Spleen (tissue), 11 donors: ENCODE data around the gene TFRC. TPM values are rescaled to one million over a fixed set of nuclear protein-coding genes. Genes with fewer than 3 reads are reported as not detected.
"Not testable (repeated sequence)": the region's sequence is repeated elsewhere in the genome, so short reads cannot be mapped to it uniquely, and the experiment has no call there.

ENCODE experiments used
- DNase-seq: peaks from one replicate; pipeline ENCODE4 v3.0.0-alpha.2; 2020
- H3K27ac ChIP-seq, 8 donors: fragments of 200-600 bp; sonication (generic) in 7 of 8; 1 replicate in 4 of 8; 2 replicates in 4 of 8; pipeline versions ENCODE4 v1.5.0 to v1.8.0; 2016 to 2021; ENCODE audit warnings: inconsistent platforms in 4 of 8, mild to moderate bottlenecking in 4 of 8, moderate library complexity in 1 of 8
- H3K27me3 ChIP-seq, 7 donors: fragments of 200-600 bp; sonication (generic) in 6 of 7; replicated peaks in 1 of 7; 1 replicate in 4 of 7; 2 replicates in 3 of 7; pipeline versions ENCODE4 v1.5.0 to v1.8.0; 2016 to 2021; ENCODE audit warnings: inconsistent platforms in 3 of 7, mild to moderate bottlenecking in 1 of 7
- H3K36me3 ChIP-seq, 6 donors: fragments of 200-600 bp; sonication (generic) in 5 of 6; 1 replicate in 4 of 6; 2 replicates in 2 of 6; pipeline versions ENCODE4 v1.5.0 to v1.8.0; 2016 to 2021; ENCODE audit warnings: inconsistent platforms in 2 of 6
- H3K4me1 ChIP-seq, 6 donors: fragments of 200-600 bp; sonication (generic) in 5 of 6; 1 replicate in 3 of 6; 2 replicates in 3 of 6; pipeline versions ENCODE4 v1.5.0 to v1.8.0; 2016 to 2021; ENCODE audit warnings: inconsistent platforms in 3 of 6
- H3K4me3 ChIP-seq, 8 donors: fragments of 200-600 bp; sonication (generic) in 7 of 8; 1 replicate in 4 of 8; 2 replicates in 4 of 8; pipeline versions ENCODE4 v1.5.0 to v1.8.0; 2016 to 2021; ENCODE audit warnings: inconsistent platforms in 4 of 8, mild to moderate bottlenecking in 4 of 8, moderate library complexity in 2 of 8
- H3K9me3 ChIP-seq, 8 donors: fragments of 200-600 bp; sonication (generic) in 7 of 8; 1 replicate in 4 of 8; 2 replicates in 4 of 8; pipeline versions ENCODE4 v1.5.0 to v1.8.0; 2016 to 2021; ENCODE audit warnings: inconsistent platforms in 4 of 8
- CTCF ChIP-seq, 11 experiments: fragments of 200-600 bp in 7 of 11; fragments of 450-650 bp in 4 of 11; sonication (generic) in 4 of 11; IDR thresholded peaks in 8 of 11; conservative IDR thresholded peaks in 3 of 11; 1 replicate in 7 of 11; 2 replicates in 4 of 11; pipeline versions ENCODE4 v1.4.0 to v1.8.0; 2016 to 2021; ENCODE audit warnings: antibody characterized with exemption in 11 of 11, inconsistent platforms in 4 of 11, mild to moderate bottlenecking in 1 of 11
- POLR2A ChIP-seq, 3 donors: fragments of 450-650 bp; IDR thresholded peaks; one replicate each; pipeline ENCODE4 v1.5.1; 2017; ENCODE audit warnings: antibody characterized with exemption in 3 of 3, mild to moderate bottlenecking in 1 of 3
- POLR2AphosphoS5 ChIP-seq, 3 donors: sonication (generic); formaldehyde crosslinking; IDR thresholded peaks; one replicate each; pipeline ENCODE4 v1.5.1; 2017; ENCODE audit warnings: antibody characterized with exemption in 3 of 3
- WGBS, 5 donors: extraction: QIAGEN DNeasy Blood & Tissue Kit in 3 of 5; methylation state at CpG; one replicate each; pipeline versions ENCODE4 v1.1.5 to v1.1.7; 2013 to 2018; 5-methylcytosine and 5-hydroxymethylcytosine counted together
- intact Hi-C: fragments of 100-400 bp; cut with DNase I; formaldehyde crosslinking; loops from one replicate; pipeline ENCODE4 v1.15.0; 2023; ENCODE audit warnings: low total_unique reads
- polyA plus RNA-seq, 3 donors: library from polyadenylated mRNA; stranded (reverse); fragments of 200-250 nt; gene quantifications; one replicate each; pipeline ENCODE4 v1.2.1, GENCODE V29; 2013
- total RNA-seq, 7 donors: library from RNA; depleted of rRNA in 3 of 7; stranded (reverse); fragments of >200 nt in 3 of 7; fragmentation: NEBNext Ultra II Directional in 4 of 7; extraction: Animal tissue kit (Norgen Biotek cat#: 25700) in 4 of 7; gene quantifications; one replicate each; pipeline versions ENCODE4 v1.1.0 to v1.2.1, GENCODE V29; 2016 to 2021
- donor health status: healthy with polysubstance abuse.
- donor health status: DM: no; HTN: no; CAD: no; lungs with moderate emphysema.
- donor health status: DM: no; HTN: no; CAD: no.
- donor health status: Bipolar disorder and iron deficiency.
- donor health status: healthy.
- donor health status: DM: no; HTN: no; CAD: no.
- donor health status: DM: yes; HTN: yes; CAD: no.

Gene TFRC
- total and polyA plus RNA-seq, 10 donors: 13.2 to 104 (median 58.6) TPM

DNA sequence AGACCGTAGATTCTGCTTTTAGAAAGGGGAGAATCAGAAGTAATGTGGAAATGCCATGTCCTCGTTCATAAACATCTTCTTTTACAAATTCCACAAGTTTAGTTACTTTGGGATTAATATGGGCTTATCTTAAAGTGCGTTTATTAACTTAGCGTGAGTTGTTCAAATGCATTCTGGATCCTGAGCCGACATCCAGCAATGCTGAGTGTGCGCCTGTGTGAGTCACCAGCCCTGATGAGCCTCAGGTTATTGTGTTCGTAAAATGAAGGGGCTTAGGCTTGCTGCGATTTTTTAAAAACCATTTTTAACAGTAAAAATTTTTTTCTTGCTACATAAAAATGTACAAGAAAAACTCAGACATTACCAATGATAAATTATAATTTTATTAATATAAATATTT, 57.9 kb downstream of the TFRC start:
- Histone ChIP-seq H3K36me3 (no peaks in the 10 kb centered on the region), H3K4me1 (no peaks in the 10 kb centered on the region), H3K4me3 (no peak overlapping the region), H3K27ac (no peak overlapping the region), H3K9me3 (no peaks in the 10 kb centered on the region), H3K27me3 (peaks cover 0 to 4% (median 0%) of the 10 kb centered on the region in 7 donors)
- WGBS, 5 donors: 89 to 94% (median 90%) methylated on average over 8 of the region's 8 CpGs
- no peak for DNase-seq
- intact Hi-C loops: no loop called here
- TF ChIP-seq CTCF (IDR thresholded peaks at IDR 0.05 in 8 of 11, conservative IDR thresholded peaks at IDR 0.05 in 3 of 11) (no peak), POLR2A (IDR thresholded peaks at IDR 0.05) (no peak), POLR2AphosphoS5 (IDR thresholded peaks at IDR 0.05) (no peak)

DNA sequence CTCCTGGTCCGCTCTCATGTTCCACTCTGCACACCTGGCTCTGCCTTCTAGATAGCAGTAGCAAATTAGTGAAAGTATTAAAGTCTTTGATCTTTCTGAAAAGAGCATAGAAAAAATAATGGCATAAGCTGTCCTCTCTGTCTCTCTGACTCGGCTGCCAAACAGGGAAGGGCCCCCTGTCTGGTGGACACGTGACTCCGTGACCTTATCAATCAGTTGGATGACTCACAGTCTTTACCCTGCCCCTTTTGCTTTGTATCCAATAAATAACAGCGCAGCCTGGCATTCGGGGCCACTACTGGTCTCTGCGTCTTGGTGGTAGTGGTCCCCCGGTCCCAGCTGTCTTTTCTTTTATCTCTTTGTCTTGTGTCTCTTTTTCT, 59.4 kb downstream of the TFRC start:
- H3K4me1 ChIP-seq, H3K9me3 ChIP-seq, H3K27me3 ChIP-seq, intact Hi-C loops, DNase-seq, H3K27ac ChIP-seq, H3K36me3 ChIP-seq, H3K4me3 ChIP-seq: not testable (repeated sequence)
- WGBS, 5 donors: 77 to 86% (median 86%) methylated on average over 8 of the region's 8 CpGs

GRCh38 chr3:196020373-196020772, 61.5 kb downstream of the TFRC start:
- no peak for DNase-seq
- WGBS, 5 donors: 50 to 91% (median 72%) methylated on average over 3 of the region's 3 CpGs
- Histone ChIP-seq H3K27ac (no peak overlapping the region), H3K4me1 (no peaks in the 10 kb centered on the region), H3K27me3 (no peaks in the 10 kb centered on the region), H3K4me3 (no peak overlapping the region), H3K36me3 (no peaks in the 10 kb centered on the region), H3K9me3 (no peaks in the 10 kb centered on the region)
- TF ChIP-seq POLR2AphosphoS5 (IDR thresholded peaks at IDR 0.05): no peak
- no peak for TF ChIP-seq CTCF (IDR thresholded peaks at IDR 0.05 in 8 of 11, conservative IDR thresholded peaks at IDR 0.05 in 3 of 11)
- TF ChIP-seq POLR2A (IDR thresholded peaks at IDR 0.05): no peak
- intact Hi-C loops: no loop called here

DNA sequence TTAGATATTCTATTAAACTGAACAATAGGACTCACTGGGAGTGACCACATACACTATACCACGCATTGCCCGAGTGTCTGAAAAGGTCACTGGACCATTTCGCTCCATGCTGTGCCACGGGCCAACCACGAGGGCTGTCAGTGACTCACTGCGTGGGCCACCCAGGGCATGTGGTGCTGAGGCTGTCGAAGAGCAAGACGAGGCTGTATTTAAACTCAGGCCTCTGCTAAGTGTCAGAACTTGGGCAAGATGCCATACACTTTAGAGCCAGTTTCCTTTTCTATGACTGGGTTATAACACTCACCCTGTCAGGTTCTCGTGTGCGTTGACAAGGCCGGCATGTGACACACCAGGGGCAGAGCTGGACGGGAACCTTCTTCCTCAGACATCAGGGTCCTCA, 62.3 kb downstream of the TFRC start:
- H3K27ac ChIP-seq, DNase-seq, H3K4me1 ChIP-seq, H3K4me3 ChIP-seq, intact Hi-C loops, H3K36me3 ChIP-seq, H3K9me3 ChIP-seq, H3K27me3 ChIP-seq: not testable (repeated sequence)
- WGBS, 5 donors: 30 to 40% (median 36%) methylated on average over 12 of the region's 12 CpGs

- intact Hi-C loops, H3K36me3 ChIP-seq, H3K4me3 ChIP-seq, H3K4me1 ChIP-seq, H3K27me3 ChIP-seq, H3K9me3 ChIP-seq, DNase-seq, H3K27ac ChIP-seq: not testable (repeated sequence)
- WGBS, 5 donors: 85 to 93% (median 92%) methylated on average over 5 of the region's 5 CpGs
Observed at GRCh38 chr3:196018159-196018558, 63.7 kb downstream of the TFRC start.

- DNase-seq: no peak
- Histone ChIP-seq H3K36me3 (no peaks in the 10 kb centered on the region), H3K27me3 (peaks cover 0 to 4% (median 0%) of the 10 kb centered on the region in 7 donors), H3K4me3 (no peak overlapping the region), H3K9me3 (peaks cover 0 to 4% (median 1%) of the 10 kb centered on the region in 8 donors), H3K4me1 (no peaks in the 10 kb centered on the region), H3K27ac (no peak overlapping the region)
- TF ChIP-seq POLR2A (IDR thresholded peaks at IDR 0.05): no peak
- no peak for TF ChIP-seq POLR2AphosphoS5 (IDR thresholded peaks at IDR 0.05)
- no peak for TF ChIP-seq CTCF (IDR thresholded peaks at IDR 0.05 in 8 of 11, conservative IDR thresholded peaks at IDR 0.05 in 3 of 11)
- intact Hi-C loops: no loop called here
- WGBS, 5 donors: 68 to 92% (median 68%) methylated on average over 2 of the region's 2 CpGs
Observed at GRCh38 chr3:196016485-196016884, 65.4 kb downstream of the TFRC start.
